H1 (cell line): ENCODE data around the gene TSPAN16. TPM values are rescaled to one million over a fixed set of nuclear protein-coding genes. Genes with fewer than 3 reads are reported as not detected.

Source experiments
- ASH2L ChIP-seq: fragments of 200-600, 300-600 bp; sonication (generic); IDR thresholded peaks from one replicate; pipeline ENCODE4 v1.7.1; 2017; ENCODE audit warnings: low read length
- BRCA1 ChIP-seq: IDR thresholded peaks from 2 replicates; pipeline ENCODE4 v1.6.1; 2012; ENCODE audit warnings: low read depth, low read length, improper control_type of control experiment
- CBX5 ChIP-seq: fragments of 300-800, 300-1000 bp; sonication (generic); IDR thresholded peaks from 2 replicates; pipeline ENCODE4 v1.7.1; 2016; ENCODE audit warnings: antibody characterized with exemption, low read length, low read depth
- CEBPB ChIP-seq: IDR thresholded peaks from 2 replicates; pipeline ENCODE4 v1.6.1; 2012; ENCODE audit warnings: low read depth, low read length
- GTF2F1 ChIP-seq: IDR thresholded peaks from 2 replicates; pipeline ENCODE4 v1.6.1; 2012; ENCODE audit warnings: low read depth, low read length, improper control_type of control experiment, borderline replicate concordance
- JUND ChIP-seq: IDR thresholded peaks from 2 replicates; pipeline ENCODE4 v1.6.1; 2011; ENCODE audit warnings: mild to moderate bottlenecking, improper control_type of control experiment, low read length
- NANOG ChIP-seq: IDR thresholded peaks from 2 replicates; pipeline ENCODE4 v1.6.1; 2011; ENCODE audit warnings: low read length, low read depth, mild to moderate bottlenecking, inconsistent platforms; ENCODE audit not compliant: insufficient read depth, poor library complexity, severe bottlenecking
- POLR2A ChIP-seq, 2 experiments: IDR thresholded peaks; 1 replicate in 1 of 2; 2 replicates in 1 of 2; pipeline ENCODE4 v1.6.1; 2011; ENCODE audit warnings: low read depth in 2 of 2, low read length in 2 of 2, mild to moderate bottlenecking in 2 of 2; ENCODE audit errors: control extremely low read depth in 1 of 2
- POLR2AphosphoS5 ChIP-seq: IDR thresholded peaks from 2 replicates; pipeline ENCODE4 v1.6.1; 2011; ENCODE audit warnings: low read depth, low read length
- SIN3A ChIP-seq, 2 experiments: IDR thresholded peaks in 1 of 2; conservative IDR thresholded peaks in 1 of 2; 2 replicates each; pipeline ENCODE4 v1.6.1; 2011 to 2012; ENCODE audit warnings: low read length in 2 of 2, improper control_type of control experiment in 1 of 2, low read depth in 1 of 2, mild to moderate bottlenecking in 1 of 2
- SP1 ChIP-seq: IDR thresholded peaks from 2 replicates; pipeline ENCODE4 v1.6.1; 2011; ENCODE audit warnings: low read depth, low read length
- ZNF274 ChIP-seq: IDR thresholded peaks from 2 replicates; pipeline ENCODE4 v1.7.0; 2012; ENCODE audit warnings: low read length, borderline replicate concordance; ENCODE audit errors: extremely low read depth
- polyA plus RNA-seq, 7 experiments: library from polyadenylated mRNA; depleted of rRNA in 3 of 7; stranded (reverse) in 5 of 7; unstranded in 2 of 7; fragments of >200 nt in 5 of 7; fragments of 200-250 nt in 2 of 7; gene quantifications; 1 replicate in 5 of 7; 2 replicates in 1 of 7; 4 replicates in 1 of 7; pipeline versions ENCODE4 v1.2.1 to v1.2.3, GENCODE V29; 2011 to 2013; ENCODE audit warnings: missing spikeins in 2 of 7, mixed read lengths in 2 of 7
- total RNA-seq: library from RNA; stranded (reverse); fragmentation: NEBNext Ultra II Directional; extraction: Animal tissue kit (Norgen Biotek cat#: 25700); gene quantifications from 2 replicates; pipeline ENCODE4 v1.2.1, GENCODE V29; 2021
- TF ChIP-seq, protein P1 (sequence below): IDR thresholded peaks from 2 replicates; pipeline ENCODE4 v1.6.1; 2012; ENCODE audit warnings: inconsistent platforms

Gene TSPAN16
- total and polyA plus RNA-seq, 2 of the 8 experiments (the other 6 are each of a cell fraction or from before 2014, with no cell fraction given) = not detected

DNA sequence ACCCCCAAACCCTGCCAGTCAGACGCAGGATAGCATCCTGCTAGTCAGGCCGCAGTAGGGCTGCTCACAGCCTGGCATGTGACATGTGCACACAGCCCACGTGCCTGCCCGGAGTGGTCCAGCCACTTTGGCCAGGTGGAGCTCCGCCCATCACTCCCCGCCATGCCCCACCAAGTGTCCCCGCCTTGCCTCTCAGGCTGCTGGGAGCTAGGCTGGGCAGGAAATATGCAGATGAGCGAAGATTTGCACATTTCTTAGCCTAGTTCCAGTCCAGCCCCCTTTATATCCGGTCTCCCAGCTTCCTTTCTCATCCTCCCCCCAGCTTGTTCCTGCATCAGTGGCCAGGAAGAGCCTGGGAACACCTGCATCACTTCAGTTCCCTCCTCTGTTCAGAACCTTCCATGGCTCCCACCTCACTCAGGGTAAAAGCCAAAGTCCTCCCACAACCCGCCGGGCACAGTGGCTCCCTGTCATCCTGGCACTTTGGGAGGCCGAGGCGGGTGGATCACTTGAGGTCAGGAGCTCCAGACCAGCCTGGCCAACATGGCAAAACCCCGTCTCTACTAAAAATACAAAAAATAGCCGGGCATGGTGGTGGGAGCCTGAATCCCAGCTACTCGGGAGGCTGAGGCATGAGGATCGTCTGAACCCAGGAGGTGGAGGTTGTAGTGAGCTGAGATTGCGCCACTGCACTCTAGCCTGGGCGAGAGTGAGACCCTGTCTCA lies 31.3 kb upstream of the TSPAN16 start (continued):
- TF ChIP-seq POLR2A (IDR thresholded peaks at IDR 0.05; ENCODE audit: control extremely low read depth in 1 of 2, low read depth in 2 of 2, low read length in 2 of 2) (no peak), POLR2AphosphoS5 (no peak), ASH2L (no peak), CBX5 (no peak), NANOG (no peak), JUND (no peak), BRCA1 (no peak), SP1 (no peak), ZNF274 (no peak), GTF2F1 (no peak), CEBPB (no peak), SIN3A (conservative IDR thresholded peaks at IDR 0.05 in 1 of 2, IDR thresholded peaks at IDR 0.05 in 1 of 2; ENCODE audit: low read depth in 1 of 2, low read length in 2 of 2) (no peak)
- TF ChIP-seq, protein P1, sequence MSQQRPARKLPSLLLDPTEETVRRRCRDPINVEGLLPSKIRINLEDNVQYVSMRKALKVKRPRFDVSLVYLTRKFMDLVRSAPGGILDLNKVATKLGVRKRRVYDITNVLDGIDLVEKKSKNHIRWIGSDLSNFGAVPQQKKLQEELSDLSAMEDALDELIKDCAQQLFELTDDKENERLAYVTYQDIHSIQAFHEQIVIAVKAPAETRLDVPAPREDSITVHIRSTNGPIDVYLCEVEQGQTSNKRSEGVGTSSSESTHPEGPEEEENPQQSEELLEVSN = 0 out of 2 replicates have a peak, but pooled peaks have one; percentile 28
- TF ChIP-seq, all 59 proteins: peak for 4
